GM12874 (cell line): ENCODE measurements around the gene PLCL2.

ENCODE experiments used
- CTCF ChIP-seq: IDR thresholded peaks from 2 replicates; pipeline ENCODE4 v1.5.1; 2011; ENCODE audit warnings: low read depth, mild to moderate bottlenecking, control low read depth, low read length, moderate library complexity; ENCODE audit not compliant: insufficient read depth

The PLCL2 gene

DNA sequence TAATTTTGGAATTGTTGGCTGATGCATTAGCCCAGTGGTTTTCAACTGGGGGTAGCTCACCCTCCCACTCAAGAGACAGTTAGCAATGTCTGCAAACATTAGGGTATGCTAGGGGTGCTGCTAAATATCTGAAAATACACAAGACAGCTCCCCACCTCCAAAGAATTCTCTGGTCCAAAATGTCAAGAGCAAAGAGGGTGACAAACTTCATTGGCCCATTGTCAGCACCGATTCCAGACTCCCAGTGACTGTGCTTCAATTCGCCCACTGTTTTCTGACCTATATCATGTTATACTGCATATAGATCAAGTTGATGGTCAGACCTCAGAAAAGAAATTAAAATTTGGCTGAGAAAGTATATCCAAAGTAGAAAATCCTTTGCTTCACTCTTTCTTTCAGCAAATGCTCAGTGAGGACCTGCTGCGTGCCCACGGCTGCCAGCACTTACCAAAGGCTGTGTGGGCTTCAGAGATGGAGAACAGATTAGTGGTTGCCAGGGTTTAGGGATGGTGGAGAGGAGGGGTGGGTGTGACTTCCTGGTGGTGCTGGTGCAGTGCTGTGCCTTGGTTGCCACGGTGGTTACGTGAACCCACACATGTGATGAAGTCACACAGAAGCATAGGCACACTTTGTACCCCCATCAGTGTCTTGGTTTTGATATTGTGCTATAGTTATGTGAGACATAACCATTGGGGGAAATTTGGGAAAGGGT is 204.0 kb downstream of the PLCL2 start:
- no peak for TF ChIP-seq CTCF

- no peak for TF ChIP-seq CTCF
These were observed 204.6 kb downstream of the PLCL2 start for GRCh38 chr3:17089314-17089700.

GRCh38 chr3:17090280-17090983 is 205.7 kb downstream of the PLCL2 start:
- no peak for TF ChIP-seq CTCF

GRCh38 chr3:17091910-17092582 is 207.3 kb downstream of the PLCL2 start:
- no peak for TF ChIP-seq CTCF

- no peak for TF ChIP-seq CTCF
These were observed 207.8 kb downstream of the PLCL2 start for GRCh38 chr3:17092583-17092933.

DNA sequence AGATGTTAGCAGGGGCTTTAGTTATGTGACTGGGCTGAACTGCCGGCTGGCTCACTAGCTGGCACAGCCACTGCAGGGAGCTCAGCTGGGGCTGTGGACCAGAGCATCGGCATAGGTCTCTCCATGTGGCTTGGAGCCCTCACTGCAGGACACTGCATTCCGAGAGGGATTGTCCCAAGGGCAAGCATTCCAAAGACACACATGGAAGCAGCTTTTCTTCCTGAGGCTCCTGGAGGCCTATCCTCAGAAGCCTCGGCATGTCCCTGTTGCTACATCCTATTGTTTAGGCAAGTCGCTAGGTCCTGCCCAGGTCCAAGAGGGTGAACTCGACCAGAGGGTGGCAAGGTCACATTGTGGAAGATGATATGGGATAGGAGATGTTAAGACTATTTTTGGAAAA is 209.8 kb downstream of the PLCL2 start:
- no peak for TF ChIP-seq CTCF

DNA sequence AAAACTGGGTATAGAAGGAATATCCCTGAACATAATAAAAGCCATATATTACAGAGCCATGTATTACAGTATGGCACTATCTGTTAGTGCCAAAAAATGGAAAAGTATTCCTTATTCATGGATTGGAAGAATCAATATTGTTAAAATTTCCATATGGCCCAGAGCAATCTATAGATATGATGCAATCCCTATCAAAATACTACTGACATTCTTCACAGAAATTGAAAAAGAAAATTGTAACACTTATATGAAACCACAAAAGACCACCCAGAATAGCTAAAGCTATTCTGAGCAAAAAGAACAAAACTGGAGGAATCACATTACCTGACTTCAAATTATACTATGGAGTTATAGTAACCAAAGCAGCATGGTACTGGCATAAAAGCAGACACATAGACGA is 218.8 kb downstream of the PLCL2 start:
- TF ChIP-seq CTCF: no peak
